Tibial artery (tissue), 4 donors: ENCODE results near the gene PPFIA4.

Experiments used
- DNase-seq, 2 donors: peaks; one replicate each; pipeline ENCODE4 v3.0.0-alpha.2; 2019
- H3K27ac ChIP-seq, 2 donors: fragments of 200-600 bp; sonication (generic) in 1 of 2; 1 replicate in 1 of 2; 2 replicates in 1 of 2; pipeline ENCODE4 v1.5.1; 2018 to 2019; ENCODE audit warnings: mild to moderate bottlenecking in 1 of 2
- H3K27me3 ChIP-seq, 2 donors: fragments of 200-600 bp; sonication (generic) in 1 of 2; one replicate each; pipeline versions ENCODE4 v1.5.1 to v1.6.0; 2016 to 2019
- H3K36me3 ChIP-seq, 3 donors: fragments of 200-600 bp; sonication (generic) in 2 of 3; one replicate each; pipeline ENCODE4 v1.5.1; 2016 to 2019; ENCODE audit warnings: mild to moderate bottlenecking in 2 of 3
- H3K4me1 ChIP-seq, 4 donors: fragments of 200-600 bp; sonication (generic) in 2 of 4; 1 replicate in 3 of 4; 2 replicates in 1 of 4; pipeline ENCODE4 v1.5.1; 2016 to 2019
- H3K4me3 ChIP-seq, 2 donors: fragments of 200-600 bp; sonication (generic) in 1 of 2; 1 replicate in 1 of 2; 2 replicates in 1 of 2; pipeline ENCODE4 v1.5.1; 2018 to 2019; ENCODE audit warnings: mild to moderate bottlenecking in 2 of 2
- H3K9me3 ChIP-seq, 3 donors: fragments of 200-600 bp; sonication (generic) in 1 of 3; one replicate each; pipeline ENCODE4 v1.5.1; 2016 to 2019
- CTCF ChIP-seq, 2 experiments: fragments of 200-600 bp in 1 of 2; fragments of 450-650 bp in 1 of 2; IDR thresholded peaks; one replicate each; pipeline ENCODE4 v1.5.1; 2017 to 2019; ENCODE audit warnings: antibody characterized with exemption in 2 of 2, mild to moderate bottlenecking in 1 of 2, moderate library complexity in 1 of 2
- intact Hi-C: fragments of 100-400 bp; cut with DNase I; formaldehyde crosslinking; loops from one replicate; pipeline ENCODE4 v1.15.0; 2023; ENCODE audit warnings: low total_unique reads

The PPFIA4 gene

DNA sequence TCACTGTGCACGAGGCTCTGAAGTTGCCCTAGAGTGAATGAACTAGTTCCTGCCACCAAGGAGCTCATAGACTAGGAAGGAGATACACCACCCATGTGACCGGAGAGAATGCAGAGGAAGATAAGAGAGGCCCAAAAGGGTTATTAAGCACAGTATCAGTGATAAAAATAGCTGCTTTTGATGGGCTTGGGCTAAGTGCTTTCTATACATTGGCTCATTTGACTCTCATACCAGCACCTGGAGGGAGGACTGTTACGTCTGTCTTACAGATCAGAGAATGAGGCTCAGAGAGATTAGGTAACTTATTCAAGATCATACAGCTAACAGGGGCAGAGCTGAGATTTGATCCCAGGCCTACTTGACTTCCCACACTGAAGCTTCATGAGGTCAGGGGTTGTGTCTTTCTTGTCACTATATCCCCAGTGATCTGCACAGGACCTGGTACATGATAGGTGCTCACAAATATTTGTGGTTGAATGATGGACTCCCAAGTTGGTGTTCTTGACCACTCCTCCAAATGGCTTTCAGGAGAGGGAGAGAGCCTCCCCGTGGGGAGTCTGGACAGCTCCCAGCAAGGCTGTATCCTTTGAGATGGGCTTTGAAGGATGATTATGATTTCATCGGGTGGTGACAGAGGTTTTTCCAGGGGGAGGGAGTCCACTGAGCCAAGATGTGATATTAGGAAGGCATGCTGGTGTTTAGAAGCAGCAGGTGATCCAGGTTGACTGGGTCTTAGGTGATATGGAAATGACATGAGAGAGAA lies 14.4 kb downstream of the PPFIA4 start:
- TF ChIP-seq CTCF (IDR thresholded peaks at IDR 0.05): no peak
- H3K4me3 ChIP-seq: no peak overlapping the region
- H3K27ac ChIP-seq: no peak overlapping the region
- H3K36me3 ChIP-seq: no peaks in the 10 kb centered on the region
- peaks cover 0 to 26% (median 17%) of the 10 kb centered on the region in 4 donors for H3K4me1 ChIP-seq
- H3K9me3 ChIP-seq: no peaks in the 10 kb centered on the region
- peaks cover 0 to 3% of the 10 kb centered on the region in 2 donors for H3K27me3 ChIP-seq
- DNase-seq: peak in 1 of 2 donors; percentile 13
- intact Hi-C loops: loop anchor here (2.0 to 5.0 kb wide), 2 partner anchors 72 to 176 kb away; no protein-coding TSS in a partner anchor

DNA sequence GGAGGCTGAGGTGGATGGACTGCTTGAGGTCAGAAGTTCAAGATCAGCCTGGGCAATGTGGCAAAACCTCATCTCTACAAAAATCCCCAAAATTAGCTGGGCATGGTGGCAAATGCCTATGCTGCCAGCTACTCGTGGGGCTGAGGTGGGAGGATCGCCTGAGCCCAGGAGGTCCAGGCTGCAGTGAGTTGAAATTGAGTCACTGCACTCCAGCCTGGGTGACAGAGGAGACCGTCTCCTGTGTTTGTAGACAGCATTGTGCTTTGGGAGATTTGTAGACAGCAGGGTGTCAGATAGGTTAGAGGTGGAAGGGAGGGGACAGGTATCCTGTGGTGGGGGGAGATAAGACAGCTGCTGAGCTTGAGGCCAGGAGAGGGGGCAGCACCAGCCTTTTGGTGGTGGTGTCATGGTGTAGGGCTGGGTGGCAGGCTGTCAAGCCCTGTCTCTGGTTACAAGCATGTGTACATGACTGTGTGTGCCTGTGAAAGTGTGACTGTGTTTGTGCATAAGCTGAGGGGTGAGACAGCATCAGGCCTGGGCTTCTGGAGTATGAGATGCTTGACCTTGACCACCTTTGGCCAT lies 15.2 kb downstream of the PPFIA4 start:
- peaks cover 0 to 3% of the 10 kb centered on the region in 2 donors for H3K27me3 ChIP-seq

GRCh38 chr1:203043830-203044545 lies 17.7 kb downstream of the PPFIA4 start:
- intact Hi-C loops: loop anchor here (5.0 kb wide), 1 partner anchor 68 kb away; no protein-coding TSS in a partner anchor
- Histone ChIP-seq H3K27me3 (peaks cover 0 to 3% of the 10 kb centered on the region in 2 donors), H3K27ac (no peak overlapping the region), H3K4me1 (peaks cover 0 to 6% (median 1%) of the 10 kb centered on the region in 4 donors), H3K36me3 (peaks cover 0 to 10% (median 5%) of the 10 kb centered on the region in 3 donors), H3K4me3 (no peak overlapping the region), H3K9me3 (no peaks in the 10 kb centered on the region)
- TF ChIP-seq CTCF (IDR thresholded peaks at IDR 0.05): no peak
- DNase-seq: peak in 1 of 2 donors; percentile 45

More for the DNA sequence above, 15.2 kb downstream of the PPFIA4 start:
- Histone ChIP-seq H3K9me3 (no peaks in the 10 kb centered on the region), H3K4me3 (no peak overlapping the region), H3K27ac (no peak overlapping the region), H3K4me1 (peaks cover 0 to 26% (median 17%) of the 10 kb centered on the region in 4 donors), H3K36me3 (peaks cover 0 to 5% (median 0%) of the 10 kb centered on the region in 3 donors)
- intact Hi-C loops: loop anchor here (2.0 to 5.0 kb wide), 2 partner anchors 71 to 175 kb away; no protein-coding TSS in a partner anchor
- peak in 1 of 2 donors; percentile 28 for DNase-seq
- TF ChIP-seq CTCF (IDR thresholded peaks at IDR 0.05): no peak

DNA sequence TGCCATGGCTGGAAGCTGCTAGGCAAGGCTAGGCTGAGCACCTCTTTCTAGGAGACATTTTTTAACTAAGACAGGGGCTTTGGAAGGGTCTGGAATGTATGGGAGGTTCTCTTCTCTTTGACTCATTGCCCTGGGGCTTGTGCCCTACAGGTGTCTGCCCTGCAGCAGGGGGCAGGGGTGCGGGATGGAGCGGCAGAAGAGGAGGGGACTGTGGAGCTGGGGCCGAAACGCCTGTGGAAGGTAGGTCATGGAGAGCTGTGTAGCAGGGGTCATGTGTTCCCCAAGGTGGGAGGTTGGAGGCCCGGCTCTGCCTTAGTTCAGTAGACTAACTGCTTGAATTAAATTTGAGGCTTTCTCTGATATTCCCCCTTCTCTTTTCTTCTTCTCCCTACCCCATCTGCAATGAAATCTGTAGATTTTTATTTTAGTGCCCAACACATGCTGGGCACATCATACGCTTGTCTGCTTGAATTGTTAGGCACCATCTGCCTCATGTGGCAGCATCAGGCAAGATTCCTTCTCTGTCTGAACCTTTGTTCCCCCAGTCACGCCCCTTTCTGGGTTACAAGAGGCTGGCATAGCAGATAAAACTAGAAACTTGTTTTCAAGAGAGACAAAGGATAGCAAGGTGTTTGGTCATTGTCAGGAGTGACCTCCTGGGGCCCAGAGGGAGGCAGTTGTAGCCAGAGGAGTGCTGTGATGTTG lies 18.4 kb downstream of the PPFIA4 start:
- Histone ChIP-seq H3K27ac (no peak overlapping the region), H3K36me3 (peaks cover 0 to 10% (median 5%) of the 10 kb centered on the region in 3 donors), H3K4me1 (no peaks in the 10 kb centered on the region), H3K4me3 (no peak overlapping the region), H3K27me3 (peaks cover 0 to 3% of the 10 kb centered on the region in 2 donors), H3K9me3 (no peaks in the 10 kb centered on the region)
- peak in 1 of 2 donors; percentile 42 for DNase-seq
- TF ChIP-seq CTCF (IDR thresholded peaks at IDR 0.05): no peak
- intact Hi-C loops: loop anchor here (5.0 kb wide), 1 partner anchor 68 kb away; no protein-coding TSS in a partner anchor

DNA sequence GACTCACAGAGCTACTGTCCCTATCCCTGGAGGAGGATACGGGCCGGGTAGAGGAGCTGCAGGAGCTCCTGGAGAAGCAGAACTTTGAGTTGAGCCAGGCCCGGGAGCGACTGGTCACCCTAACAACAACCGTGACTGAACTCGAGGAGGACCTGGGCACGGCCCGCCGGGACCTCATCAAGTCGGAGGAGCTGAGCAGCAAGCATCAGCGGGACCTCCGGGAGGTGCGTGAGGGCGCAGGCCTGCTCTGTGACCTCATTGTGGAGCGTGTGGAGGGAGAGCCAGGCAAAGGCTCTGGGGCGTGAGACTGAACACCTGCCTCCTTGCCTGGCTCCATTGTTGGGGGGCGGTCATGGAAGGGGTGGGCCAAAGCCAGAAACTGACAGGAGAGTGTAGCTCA lies 19.0 kb downstream of the PPFIA4 start:
- no peak overlapping the region for H3K27ac ChIP-seq
- H3K27me3 ChIP-seq: peaks cover 0 to 3% of the 10 kb centered on the region in 2 donors
- H3K36me3 ChIP-seq: peaks cover 0 to 10% (median 5%) of the 10 kb centered on the region in 3 donors
- DNase-seq: peak in 1 of 2 donors; percentile 58
- TF ChIP-seq CTCF (IDR thresholded peaks at IDR 0.05): no peak
- H3K4me3 ChIP-seq: no peak overlapping the region
- intact Hi-C loops: no loop called here
- H3K4me1 ChIP-seq: no peaks in the 10 kb centered on the region
- H3K9me3 ChIP-seq: no peaks in the 10 kb centered on the region
